IPS-15b (cell line): Measurements from ENCODE around the gene DEPP1.

Experiments
- H3K27me3 ChIP-seq: one replicate; pipeline ENCODE4 v1.6.1; 2013; ENCODE audit warnings: low read length; ENCODE audit not compliant: control insufficient read depth, insufficient read depth
- H3K36me3 ChIP-seq: one replicate; pipeline ENCODE4 v1.6.1; 2013; ENCODE audit warnings: low read length; ENCODE audit not compliant: control insufficient read depth, insufficient read depth
- H3K4me1 ChIP-seq: one replicate; pipeline ENCODE4 v1.6.1; 2013; ENCODE audit warnings: mild to moderate bottlenecking, low read length; ENCODE audit not compliant: control insufficient read depth, insufficient read depth
- H3K4me3 ChIP-seq: one replicate; pipeline ENCODE4 v1.5.1; 2013; ENCODE audit warnings: low read depth, low read length
- H3K9ac ChIP-seq: one replicate; pipeline ENCODE4 v1.6.1; 2013; ENCODE audit warnings: low read depth, mild to moderate bottlenecking, low read length
- H3K9me3 ChIP-seq: one replicate; pipeline ENCODE4 v1.6.1; 2013; ENCODE audit warnings: mild to moderate bottlenecking, low read length; ENCODE audit not compliant: control insufficient read depth, insufficient read depth

The DEPP1 gene

GRCh38 chr10:44937196-44938005 lies 41.2 kb downstream of the DEPP1 start:
- H3K9ac ChIP-seq, result no peak overlapping the region
- no peak overlapping the region for H3K4me3 ChIP-seq
- no peaks in the 10 kb centered on the region for H3K27me3 ChIP-seq
- H3K4me1 ChIP-seq, result peaks cover 3% of the 10 kb centered on the region
- no peaks in the 10 kb centered on the region for H3K36me3 ChIP-seq
- no peaks in the 10 kb centered on the region for H3K9me3 ChIP-seq

GRCh38 chr10:44936314-44936975 lies 42.2 kb downstream of the DEPP1 start:
- no peaks in the 10 kb centered on the region for H3K36me3 ChIP-seq
- no peak overlapping the region for H3K4me3 ChIP-seq
- no peaks in the 10 kb centered on the region for H3K27me3 ChIP-seq
- no peak overlapping the region for H3K9ac ChIP-seq
- H3K4me1 ChIP-seq, result peaks cover 3% of the 10 kb centered on the region
- no peaks in the 10 kb centered on the region for H3K9me3 ChIP-seq

- H3K27me3 ChIP-seq, result no peaks in the 10 kb centered on the region
- H3K9me3 ChIP-seq, result no peaks in the 10 kb centered on the region
- no peak overlapping the region for H3K4me3 ChIP-seq
- H3K36me3 ChIP-seq, result no peaks in the 10 kb centered on the region
- no peak overlapping the region for H3K9ac ChIP-seq
- H3K4me1 ChIP-seq, result peaks cover 3% of the 10 kb centered on the region
Measured at GRCh38 chr10:44935966-44936295, 42.7 kb downstream of the DEPP1 start.

- no peaks in the 10 kb centered on the region for H3K36me3 ChIP-seq
- peaks cover 3% of the 10 kb centered on the region for H3K4me1 ChIP-seq
- H3K4me3 ChIP-seq, result no peak overlapping the region
- H3K27me3 ChIP-seq, result no peaks in the 10 kb centered on the region
- H3K9me3 ChIP-seq, result no peaks in the 10 kb centered on the region
- H3K9ac ChIP-seq, result no peak overlapping the region
Measured at GRCh38 chr10:44935201-44935965, 43.2 kb downstream of the DEPP1 start.

GRCh38 chr10:44934416-44935200 lies 44.0 kb downstream of the DEPP1 start:
- peaks cover 3% of the 10 kb centered on the region for H3K4me1 ChIP-seq
- H3K27me3 ChIP-seq, result no peaks in the 10 kb centered on the region
- no peak overlapping the region for H3K4me3 ChIP-seq
- no peak overlapping the region for H3K9ac ChIP-seq
- H3K36me3 ChIP-seq, result no peaks in the 10 kb centered on the region
- H3K9me3 ChIP-seq, result no peaks in the 10 kb centered on the region

GRCh38 chr10:44933451-44934321 lies 44.9 kb downstream of the DEPP1 start:
- H3K27me3 ChIP-seq, result no peaks in the 10 kb centered on the region
- no peaks in the 10 kb centered on the region for H3K9me3 ChIP-seq
- H3K9ac ChIP-seq, result no peak overlapping the region
- no peak overlapping the region for H3K4me3 ChIP-seq
- no peaks in the 10 kb centered on the region for H3K36me3 ChIP-seq
- H3K4me1 ChIP-seq, result peaks cover 3% of the 10 kb centered on the region

GRCh38 chr10:44932517-44933450 lies 45.8 kb downstream of the DEPP1 start:
- Histone ChIP-seq H3K27me3 (no peaks in the 10 kb centered on the region), H3K4me3 (no peak overlapping the region), H3K9ac (no peak overlapping the region), H3K4me1 (peaks cover 3% of the 10 kb centered on the region), H3K9me3 (no peaks in the 10 kb centered on the region), H3K36me3 (no peaks in the 10 kb centered on the region)

GRCh38 chr10:44931621-44932516 lies 46.7 kb downstream of the DEPP1 start:
- no peak overlapping the region for H3K4me3 ChIP-seq

GRCh38 chr10:44930904-44931620 lies 47.5 kb downstream of the DEPP1 start:
- Histone ChIP-seq H3K36me3 (no peaks in the 10 kb centered on the region), H3K4me1 (peaks cover 3% of the 10 kb centered on the region), H3K9ac (no peak overlapping the region), H3K9me3 (no peaks in the 10 kb centered on the region), H3K27me3 (no peaks in the 10 kb centered on the region), H3K4me3 (no peak overlapping the region)

More at GRCh38 chr10:44931621-44932516, 46.7 kb downstream of the DEPP1 start:
- Histone ChIP-seq H3K4me1 (peaks cover 3% of the 10 kb centered on the region), H3K9ac (no peak overlapping the region), H3K9me3 (no peaks in the 10 kb centered on the region), H3K36me3 (no peaks in the 10 kb centered on the region), H3K27me3 (no peaks in the 10 kb centered on the region)
